ENCODE data around the gene CPLX3.
A peak's percentile ranks its signal among the peaks of the same experiment; 100 is the strongest.
"Not testable (repeated sequence)": the region's sequence is repeated elsewhere in the genome, so short reads cannot be mapped to it uniquely, and the experiment has no call there.

Gene CPLX3

GRCh38 chr15:74826364-74826819, at the start of gene CPLX3:
Gene CPLX3 (plus strand): TSS chr15:74826627. CDS start chr15:74826704, 77 bp downstream.
- no peak for DNase-seq (ENCODE audit: low read depth)

GRCh38 chr15:74776821-74777768, 49.3 kb upstream of the CPLX3 start:
- DNase-seq (ENCODE audit: low read depth): no peak
- H3K4me3 ChIP-seq (ENCODE audit: low read depth, low read length): no peak overlapping the region

More at GRCh38 chr15:74826364-74826819, at the start of gene CPLX3:
- H3K4me3 ChIP-seq (ENCODE audit: low read depth, low read length): no peak within 1 kb of the TSS

- H3K4me3 ChIP-seq (ENCODE audit: low read depth, low read length): no peak overlapping the region
Observed at GRCh38 chr15:74777769-74778598, 48.4 kb upstream of the CPLX3 start.

GRCh38 chr15:74778599-74778970, 47.8 kb upstream of the CPLX3 start:
- no peak for DNase-seq (ENCODE audit: low read depth)
- no peak overlapping the region for H3K4me3 ChIP-seq (ENCODE audit: low read depth, low read length)

More at GRCh38 chr15:74777769-74778598, 48.4 kb upstream of the CPLX3 start:
- no peak for DNase-seq (ENCODE audit: low read depth)

GRCh38 chr15:74779162-74779648, 47.2 kb upstream of the CPLX3 start:
- no peak overlapping the region for H3K4me3 ChIP-seq (ENCODE audit: low read depth, low read length)

GRCh38 chr15:74780523-74781430, 45.6 kb upstream of the CPLX3 start:
- H3K4me3 ChIP-seq (ENCODE audit: low read depth, low read length): no peak overlapping the region
- DNase-seq (ENCODE audit: low read depth): no peak

More at GRCh38 chr15:74779162-74779648, 47.2 kb upstream of the CPLX3 start:
- DNase-seq (ENCODE audit: low read depth): no peak

GRCh38 chr15:74781431-74782258, 44.8 kb upstream of the CPLX3 start, which contains the start of gene CSK:
Gene CSK (plus strand): TSS chr15:74782080. CDS start chr15:74798298, 16,218 bp downstream.
- peak within 1 kb of the TSS; percentile 87 for H3K4me3 ChIP-seq (ENCODE audit: low read depth, low read length)
- DNase-seq (ENCODE audit: low read depth): no peak

GRCh38 chr15:74782259-74783071, 44.0 kb upstream of the CPLX3 start:
- peak overlapping the region; percentile 87 for H3K4me3 ChIP-seq (ENCODE audit: low read depth, low read length)
- no peak for DNase-seq (ENCODE audit: low read depth)

GRCh38 chr15:74783072-74783807, 43.2 kb upstream of the CPLX3 start:
- H3K4me3 ChIP-seq (ENCODE audit: low read depth, low read length): peak overlapping the region; percentile 87
- DNase-seq (ENCODE audit: low read depth): no peak

GRCh38 chr15:74783808-74784175, 42.6 kb upstream of the CPLX3 start:
- H3K4me3 ChIP-seq (ENCODE audit: low read depth, low read length): peak overlapping the region; percentile 87
- no peak for DNase-seq (ENCODE audit: low read depth)

GRCh38 chr15:74784426-74785193, 41.8 kb upstream of the CPLX3 start:
- no peak overlapping the region for H3K4me3 ChIP-seq (ENCODE audit: low read depth, low read length)
- no peak for DNase-seq (ENCODE audit: low read depth)

- no peak for DNase-seq (ENCODE audit: low read depth)
- H3K4me3 ChIP-seq (ENCODE audit: low read depth, low read length): no peak overlapping the region
Observed at GRCh38 chr15:74785194-74786032, 41.0 kb upstream of the CPLX3 start.

GRCh38 chr15:74786081-74786480, 40.3 kb upstream of the CPLX3 start:
- not testable (repeated sequence) for H3K4me3 ChIP-seq (ENCODE audit: low read depth, low read length); DNase-seq (ENCODE audit: low read depth)

GRCh38 chr15:74786551-74787165, 39.8 kb upstream of the CPLX3 start:
- DNase-seq (ENCODE audit: low read depth): no peak
- no peak overlapping the region for H3K4me3 ChIP-seq (ENCODE audit: low read depth, low read length)

All from skeletal muscle cell (primary cell).